GM18858 (cell line): ENCODE measurements around the gene PSTPIP1.

ENCODE experiments used
- ATAC-seq: cut with Tn5 transposase; IDR thresholded peaks from one replicate; pipeline ENCODE4 v1.9.1; 2021; ENCODE audit not compliant: unreplicated experiment

Gene PSTPIP1

GRCh38 chr15:77039217-77039533 lies 44.2 kb downstream of the PSTPIP1 start:
- ATAC-seq = no peak

GRCh38 chr15:77039848-77040247 lies 44.9 kb downstream of the PSTPIP1 start:
- ATAC-seq = no peak

- ATAC-seq = no peak
These were observed 45.7 kb downstream of the PSTPIP1 start for GRCh38 chr15:77040673-77041072.

- ATAC-seq = no peak
These were observed 47.5 kb downstream of the PSTPIP1 start for GRCh38 chr15:77042245-77042919.

DNA sequence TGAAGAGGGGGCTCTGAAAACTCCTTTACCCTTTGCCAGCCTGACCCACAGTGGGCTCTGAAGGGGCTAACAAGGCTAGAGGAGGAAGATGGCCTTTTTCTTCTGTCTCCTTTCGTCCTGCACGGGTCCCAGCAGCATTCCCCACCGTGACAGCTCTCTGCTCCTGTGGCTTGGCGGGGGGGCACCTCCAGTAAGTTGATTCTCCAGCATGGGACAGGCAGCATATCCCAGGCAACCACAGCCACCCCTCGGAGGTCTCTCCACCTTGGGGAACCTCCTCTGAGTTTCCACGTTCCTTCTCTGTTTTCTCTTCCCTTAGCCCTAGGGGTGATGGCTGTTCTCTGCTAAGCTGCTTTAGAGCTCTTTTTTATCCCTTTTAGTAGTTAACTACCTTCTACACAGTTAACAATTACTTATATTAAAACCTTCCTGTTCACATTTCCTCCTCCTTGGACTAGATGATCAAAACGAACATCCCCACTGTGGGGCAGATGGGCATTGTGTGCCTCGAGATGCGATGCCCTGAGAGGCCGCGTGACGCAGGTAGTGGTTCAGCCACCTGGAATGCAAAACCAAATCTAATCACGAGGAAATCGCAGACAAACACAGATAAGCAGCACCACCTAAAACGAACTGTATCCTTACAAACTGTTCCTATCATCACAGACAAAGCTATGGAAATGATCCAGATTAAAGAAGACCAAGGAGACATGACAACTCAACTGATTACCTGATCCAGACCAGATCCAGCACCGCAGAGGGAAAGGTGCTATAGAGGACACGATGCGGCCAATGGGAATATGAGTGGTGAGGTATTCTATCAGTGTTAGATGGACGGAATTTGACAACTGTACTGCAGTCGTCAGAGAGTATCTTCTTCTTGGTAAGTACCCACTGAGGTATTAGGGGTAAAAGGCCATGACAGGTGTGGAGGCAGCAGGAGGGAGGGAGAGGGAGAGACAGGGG lies 48.3 kb downstream of the PSTPIP1 start:
- no peak for ATAC-seq

DNA sequence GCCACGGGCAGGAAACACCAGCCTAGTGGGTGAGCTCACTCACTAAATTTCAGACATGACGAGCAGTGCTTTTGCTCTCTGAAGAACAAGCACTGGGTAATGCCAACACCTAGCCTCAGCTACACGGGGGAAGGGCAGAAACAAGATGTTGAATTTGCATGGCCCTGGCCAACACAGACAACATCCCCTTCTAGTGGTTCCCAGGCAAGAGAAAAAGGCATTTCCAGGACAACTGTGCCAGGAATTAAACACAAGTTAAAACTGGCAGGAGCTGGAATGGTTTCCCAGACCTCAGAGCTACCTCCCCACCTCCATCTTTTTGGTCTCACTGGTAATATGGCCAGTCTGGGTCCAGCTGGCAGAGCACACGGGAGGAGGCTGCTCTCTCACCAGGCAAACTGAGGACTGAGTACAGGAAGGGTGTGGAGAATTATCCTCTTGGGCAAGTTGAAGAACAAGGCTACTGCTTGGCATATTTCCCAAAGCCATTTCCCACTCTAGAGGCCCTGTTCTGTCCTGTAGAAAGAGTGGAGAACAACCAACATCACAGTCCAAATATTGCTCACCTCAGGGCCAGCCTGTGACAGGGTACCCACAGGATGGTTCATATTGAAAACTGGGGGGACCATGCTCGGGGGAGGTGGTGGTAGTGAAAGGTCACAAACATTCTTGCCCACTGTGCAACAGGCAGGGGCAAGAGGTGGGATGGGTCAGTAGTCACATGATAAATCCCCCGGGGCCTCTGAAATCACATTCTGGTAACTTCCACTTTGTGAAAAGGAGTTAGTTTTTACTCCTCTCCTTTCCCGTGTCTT lies 49.5 kb downstream of the PSTPIP1 start:
- no peak for ATAC-seq

DNA sequence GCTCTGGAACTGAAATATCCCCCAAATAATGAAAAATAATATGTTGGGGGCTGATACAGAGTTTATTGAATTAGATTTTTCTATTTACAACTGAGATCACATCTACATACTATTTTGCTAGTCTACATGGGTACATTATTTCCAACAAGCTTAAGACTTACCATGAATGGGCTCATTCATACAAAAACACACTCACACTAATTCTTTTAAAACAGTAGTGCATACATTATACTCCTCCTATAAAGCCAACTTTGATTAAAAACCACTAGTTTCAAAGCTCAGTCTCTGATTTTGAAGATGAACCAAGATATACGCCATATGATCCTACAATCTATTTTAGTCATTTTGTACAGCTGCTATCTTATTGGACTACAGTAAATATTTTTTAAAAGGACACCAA lies 51.1 kb downstream of the PSTPIP1 start:
- ATAC-seq = no peak

DNA sequence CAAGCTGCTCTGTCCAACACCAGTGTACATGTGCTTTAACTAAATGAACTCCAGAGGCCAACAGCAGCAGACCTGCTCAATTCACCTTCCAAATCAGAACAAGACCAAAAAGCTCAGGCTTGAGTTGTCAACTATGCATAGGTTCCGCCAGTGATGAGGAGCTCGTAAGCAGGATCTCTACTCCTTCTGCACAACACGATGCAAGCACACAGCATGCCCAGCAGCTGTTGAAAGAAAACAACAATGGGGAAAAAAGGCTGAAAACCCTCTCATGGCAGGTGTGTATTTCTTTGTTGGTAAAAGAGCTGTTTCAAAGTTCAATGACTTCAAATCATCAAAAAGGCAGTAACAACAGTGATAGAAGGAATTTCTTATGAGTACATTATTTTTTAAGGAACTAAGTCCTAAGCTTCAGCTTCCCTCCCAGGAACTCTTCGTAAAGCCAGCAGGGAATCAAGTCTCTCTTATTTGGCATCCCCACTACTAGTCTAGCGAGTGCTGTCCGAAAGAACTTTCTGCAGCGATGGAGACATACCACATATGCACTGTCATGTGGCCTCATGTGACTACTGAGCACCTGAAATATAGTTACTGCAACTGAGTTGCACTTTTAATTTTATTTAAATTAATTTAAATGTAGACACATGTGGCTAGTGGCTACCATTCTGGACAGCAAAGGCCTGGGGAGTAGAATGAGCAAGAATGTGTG lies 51.9 kb downstream of the PSTPIP1 start:
- ATAC-seq = no peak

- no peak for ATAC-seq
These were observed 53.4 kb downstream of the PSTPIP1 start for GRCh38 chr15:77048135-77048876.

DNA sequence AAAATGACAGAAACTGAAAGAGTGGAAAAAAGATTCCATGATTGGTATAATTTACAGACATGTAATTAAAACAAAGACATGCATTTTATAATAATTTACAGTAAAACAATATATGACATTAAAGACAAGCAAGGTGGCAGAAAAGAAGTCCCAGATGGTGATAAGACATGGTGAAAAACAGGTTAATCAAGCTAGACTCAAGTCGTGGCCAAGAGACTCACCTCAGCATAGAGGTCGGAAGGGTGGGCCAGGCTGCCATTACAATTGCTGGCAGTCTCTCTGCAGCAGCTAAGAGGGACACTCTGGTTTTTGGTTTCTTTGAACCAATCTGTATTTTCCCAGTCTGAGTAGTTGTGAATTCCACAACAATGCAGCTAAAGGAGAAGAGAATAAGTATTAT lies 57.6 kb downstream of the PSTPIP1 start:
- no peak for ATAC-seq

GRCh38 chr15:77053709-77054108 lies 58.8 kb downstream of the PSTPIP1 start:
- ATAC-seq = no peak

- no peak for ATAC-seq
These were observed 62.1 kb downstream of the PSTPIP1 start for GRCh38 chr15:77057072-77057471.

DNA sequence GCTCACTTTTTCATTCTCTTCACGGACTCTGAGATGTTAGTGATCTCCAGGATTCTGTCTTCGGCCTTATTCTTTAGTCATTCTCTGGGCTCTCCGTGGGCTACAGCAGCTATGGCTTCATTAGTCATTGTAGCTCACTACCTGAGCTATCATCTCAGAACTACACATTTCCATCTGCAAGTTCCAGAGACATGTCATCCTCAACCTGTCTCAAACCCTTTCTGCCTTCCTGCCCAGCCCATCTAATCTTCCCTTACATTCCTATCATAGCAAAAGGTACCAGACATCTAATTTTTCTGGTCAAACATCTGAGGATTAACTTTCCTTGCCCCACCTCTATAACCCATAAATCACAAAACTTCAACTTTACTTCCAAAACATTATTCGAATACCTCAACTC lies 62.8 kb downstream of the PSTPIP1 start:
- ATAC-seq = no peak

GRCh38 chr15:77058468-77058867 lies 63.5 kb downstream of the PSTPIP1 start:
- ATAC-seq = no peak

DNA sequence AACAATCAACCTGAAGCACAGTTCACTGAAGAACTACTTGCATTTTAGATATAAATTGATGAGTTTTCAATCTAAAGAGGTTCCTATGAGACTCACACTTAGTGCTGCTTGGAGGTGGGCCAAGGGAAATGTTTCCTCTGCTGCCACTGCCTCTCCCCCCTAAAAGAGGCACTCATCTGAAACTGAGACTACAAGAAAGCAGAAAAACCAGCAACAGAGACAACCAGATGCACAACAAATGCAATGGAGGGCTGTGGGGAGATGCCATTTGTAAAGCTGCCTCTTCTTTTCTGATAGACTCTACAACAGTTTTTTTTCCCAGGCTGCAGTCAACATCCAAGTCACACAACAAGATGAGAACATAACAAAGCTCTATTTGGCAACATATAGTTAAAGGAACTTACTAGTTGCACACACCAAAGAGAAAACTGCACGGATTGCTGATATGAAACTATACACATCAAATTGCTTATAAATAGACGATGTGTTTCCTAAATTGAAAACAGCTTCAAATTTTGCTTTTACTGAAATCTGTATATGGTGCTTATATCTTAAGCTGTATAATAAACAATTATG lies 64.9 kb downstream of the PSTPIP1 start:
- no peak for ATAC-seq

GRCh38 chr15:77060546-77060945 lies 65.6 kb downstream of the PSTPIP1 start:
- ATAC-seq = no peak

DNA sequence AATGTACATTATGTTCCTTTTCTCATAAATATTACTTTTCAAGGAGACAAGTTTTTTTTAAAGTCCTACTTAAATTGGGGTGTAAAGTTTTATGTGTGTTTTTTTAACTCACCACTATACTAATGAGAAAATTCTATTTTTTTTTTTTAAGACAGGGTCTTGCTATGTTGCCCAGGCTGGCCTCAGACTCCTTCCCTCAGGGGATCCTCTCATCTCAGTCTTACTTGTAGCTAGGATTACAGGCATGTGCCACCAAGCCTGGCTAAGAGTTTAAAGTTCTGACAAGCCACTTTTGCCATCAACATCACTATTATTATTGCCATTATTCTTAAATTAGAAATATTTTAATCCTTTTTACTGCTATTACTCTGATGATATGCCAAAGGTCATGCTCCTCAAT lies 68.3 kb downstream of the PSTPIP1 start:
- ATAC-seq = no peak

DNA sequence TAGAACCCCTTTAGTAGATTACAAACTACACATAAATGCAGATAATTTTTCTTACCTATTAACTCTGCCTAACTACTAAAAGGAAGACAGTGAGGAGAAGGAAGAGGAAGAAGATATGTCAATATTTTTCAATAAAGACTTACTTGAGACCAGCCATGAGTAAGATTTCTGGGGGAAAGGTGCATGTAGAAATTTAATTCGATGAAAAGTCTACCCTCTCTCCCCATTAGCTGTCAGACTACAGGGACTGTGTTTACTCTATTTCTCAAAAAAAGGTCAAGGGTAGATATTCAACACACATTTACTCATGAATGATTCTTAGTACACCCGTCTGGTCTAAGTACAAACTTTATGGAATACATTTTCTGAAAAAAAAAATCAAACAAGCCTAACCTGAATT lies 69.1 kb downstream of the PSTPIP1 start:
- ATAC-seq = no peak

- no peak for ATAC-seq
These were observed 69.8 kb downstream of the PSTPIP1 start for GRCh38 chr15:77064539-77065308.
